Measurements from ENCODE around the gene SLC35F1.

GRCh38 chr6:117861545-117861944 lies 45.5 kb upstream of the SLC35F1 start:
- TF ChIP-seq POLR2A (IDR thresholded peaks at IDR 0.05; ENCODE audit: low read depth, low read length) (no peak), CTCF (IDR thresholded peaks at IDR 0.05; ENCODE audit: extremely low read depth in 1 of 2, insufficient read depth in 1 of 2, low read depth in 1 of 2, low read length in 2 of 2) (no peak), JUN (IDR thresholded peaks at IDR 0.05; ENCODE audit: borderline replicate concordance, insufficient read depth, insufficient read length, low read depth) (no peak)

Measured in endothelial cell of umbilical vein (primary cell).